Ascending aorta (tissue), 2 donors: ENCODE results near the gene PRXL2B. TPM values are rescaled to one million over a fixed set of nuclear protein-coding genes. Genes with fewer than 3 reads are reported as not detected.
A peak's percentile ranks its signal among the peaks of the same experiment; 100 is the strongest.

Source experiments
- DNase-seq, 2 donors: peaks; one replicate each; pipeline ENCODE4 v3.0.0-alpha.2; 2019; ENCODE audit warnings: low spot score in 2 of 2
- H3K27ac ChIP-seq, 2 donors: fragments of 200-600 bp; sonication (generic); one replicate each; pipeline ENCODE4 v1.5.1; 2016 to 2017; ENCODE audit warnings: mild to moderate bottlenecking in 1 of 2
- H3K27me3 ChIP-seq: fragments of 200-600 bp; sonication (generic); one replicate; pipeline ENCODE4 v1.5.1; 2017
- H3K36me3 ChIP-seq, 2 donors: fragments of 200-600 bp; sonication (generic); one replicate each; pipeline ENCODE4 v1.5.1; 2016
- H3K4me1 ChIP-seq, 2 donors: fragments of 200-600 bp; sonication (generic); one replicate each; pipeline ENCODE4 v1.5.1; 2016 to 2017; ENCODE audit warnings: mild to moderate bottlenecking in 1 of 2
- H3K4me3 ChIP-seq, 2 donors: fragments of 200-600 bp; sonication (generic); one replicate each; pipeline ENCODE4 v1.5.1; 2016 to 2017; ENCODE audit warnings: mild to moderate bottlenecking in 1 of 2
- H3K9me3 ChIP-seq, 2 donors: fragments of 200-600 bp; sonication (generic); one replicate each; pipeline ENCODE4 v1.5.1; 2016
- CTCF ChIP-seq, 3 experiments: fragments of 200-600 bp in 2 of 3; fragments of 450-650 bp in 1 of 3; sonication (generic) in 2 of 3; IDR thresholded peaks; one replicate each; pipeline ENCODE4 v1.5.1; 2016 to 2019; ENCODE audit warnings: antibody characterized with exemption in 3 of 3, mild to moderate bottlenecking in 1 of 3, moderate library complexity in 1 of 3
- intact Hi-C: fragments of 100-400 bp; cut with DNase I; formaldehyde crosslinking; loops from one replicate; pipeline ENCODE4 v1.15.1; 2023
- total RNA-seq: library from RNA; depleted of rRNA; stranded (reverse); fragments of >200 nt; gene quantifications from one replicate; pipeline ENCODE4 v1.1.0, GENCODE V29; 2016

PRXL2B gene
- total RNA-seq, 1 donor from 2014 or later = 20.1 TPM

- intact Hi-C loops = no loop called here
- no peaks in the 10 kb centered on the region for H3K36me3 ChIP-seq
- peaks cover 8 to 18% of the 10 kb centered on the region in 2 donors for H3K4me1 ChIP-seq
- no peaks in the 10 kb centered on the region for H3K9me3 ChIP-seq
- DNase-seq = peak in 1 of 2 donors; percentile 41
- no peak overlapping the region for H3K27ac ChIP-seq
- no peak overlapping the region for H3K4me3 ChIP-seq
- TF ChIP-seq CTCF (IDR thresholded peaks at IDR 0.05) = no peak
- H3K27me3 ChIP-seq = no peaks in the 10 kb centered on the region
Observed at GRCh38 chr1:2639607-2640521, 53.3 kb downstream of the PRXL2B start.

- peak in 1 of 2 donors; percentile 39 for DNase-seq
- Histone ChIP-seq H3K4me3 (no peak overlapping the region), H3K4me1 (peaks cover 8 to 18% of the 10 kb centered on the region in 2 donors), H3K9me3 (no peaks in the 10 kb centered on the region), H3K36me3 (no peaks in the 10 kb centered on the region), H3K27me3 (no peaks in the 10 kb centered on the region), H3K27ac (no peak overlapping the region)
- TF ChIP-seq CTCF (IDR thresholded peaks at IDR 0.05) = no peak
- intact Hi-C loops = no loop called here
Observed at GRCh38 chr1:2640626-2641025, 54.0 kb downstream of the PRXL2B start.

Other genes starting within 250 kb of the PRXL2B start
- gene MORN1, start 195.2 kb upstream of the PRXL2B start, total RNA-seq = 18.4 TPM
- 61.3 TPM for gene RER1, start 194.9 kb upstream of the PRXL2B start, total RNA-seq
- 26.1 TPM for gene PEX10, start 174.2 kb upstream of the PRXL2B start, total RNA-seq
- gene PLCH2, start 110.5 kb upstream of the PRXL2B start, total RNA-seq = not detected
- 80.5 TPM for gene PANK4, start 60.2 kb upstream of the PRXL2B start, total RNA-seq
- gene HES5, start 56.5 kb upstream of the PRXL2B start, total RNA-seq = not detected
- gene TNFRSF14, start 30.4 kb upstream of the PRXL2B start, total RNA-seq = 141 TPM
- not detected for gene MMEL1, start 46.2 kb downstream of the PRXL2B start, total RNA-seq
- gene TTC34, start 214.9 kb downstream of the PRXL2B start, total RNA-seq = 0.75 TPM